Mesodermal cell (in vitro differentiated cells): ENCODE data around the gene PHACTR1.

Source experiments
- H3K27ac ChIP-seq: 2 replicates; pipeline ENCODE4 v1.7.0; 2013; ENCODE audit warnings: mild to moderate bottlenecking, low read depth, low read length, moderate library complexity; ENCODE audit not compliant: severe bottlenecking
- H3K36me3 ChIP-seq: 2 replicates; pipeline ENCODE4 v1.7.1; 2013; ENCODE audit warnings: mild to moderate bottlenecking, low read length, moderate library complexity; ENCODE audit not compliant: control insufficient read depth, insufficient read depth
- H3K4me1 ChIP-seq: one replicate; pipeline ENCODE4 v1.7.1; 2013; ENCODE audit warnings: mild to moderate bottlenecking, low read length; ENCODE audit not compliant: insufficient read depth, control insufficient read depth, poor library complexity, severe bottlenecking
- H3K4me3 ChIP-seq: 2 replicates; pipeline ENCODE4 v1.7.0; 2013; ENCODE audit warnings: low read length, control low read depth, mild to moderate bottlenecking; ENCODE audit not compliant: insufficient read depth, poor library complexity, severe bottlenecking; ENCODE audit errors: extremely low read depth
- H3K9me3 ChIP-seq: 2 replicates; pipeline ENCODE4 v1.7.1; 2013; ENCODE audit warnings: mild to moderate bottlenecking, low read length, moderate library complexity; ENCODE audit not compliant: control insufficient read depth
- WGBS, 2 experiments: methylation state at CpG; one replicate each; pipeline ENCODE4 v1.1.5; 2013; ENCODE audit warnings: missing lambda C conversion rate in 2 of 2; ENCODE audit not compliant: insufficient coverage in 2 of 2; 5-methylcytosine and 5-hydroxymethylcytosine counted together

PHACTR1 gene

DNA sequence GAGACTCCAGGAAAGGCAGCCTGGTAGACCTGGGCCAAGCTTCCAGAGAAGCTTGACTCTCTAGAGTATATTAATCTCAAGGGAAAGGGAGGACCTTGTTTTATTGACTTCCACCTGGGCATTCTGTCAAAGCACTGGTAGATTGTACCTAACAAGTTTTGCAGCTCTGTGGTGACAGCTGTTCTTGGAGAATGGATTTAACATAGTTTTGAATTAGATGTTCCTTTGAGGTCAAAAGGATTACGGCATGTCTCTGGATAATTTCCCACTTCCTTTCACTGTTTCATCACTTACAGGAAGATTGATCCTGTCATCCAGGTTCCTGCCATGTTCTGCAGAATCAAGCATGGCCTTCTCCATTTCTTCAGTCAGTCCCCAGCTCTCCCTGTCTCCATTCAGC is 246.0 kb downstream of the PHACTR1 start:
- no peak overlapping the region for H3K4me3 ChIP-seq
- no CpG with 5 or more reads among the region's 1 CpG for WGBS, 2 experiments
- H3K27ac ChIP-seq: no peak overlapping the region
- peaks cover 9% of the 10 kb centered on the region for H3K4me1 ChIP-seq
- no peaks in the 10 kb centered on the region for H3K9me3 ChIP-seq
- no peaks in the 10 kb centered on the region for H3K36me3 ChIP-seq

GRCh38 chr6:12962987-12963386 is 246.4 kb downstream of the PHACTR1 start:
- peaks cover 9% of the 10 kb centered on the region for H3K4me1 ChIP-seq
- WGBS, 2 experiments: 78 to 91% methylated on average over 3 to 5 of the region's 5 CpGs

DNA sequence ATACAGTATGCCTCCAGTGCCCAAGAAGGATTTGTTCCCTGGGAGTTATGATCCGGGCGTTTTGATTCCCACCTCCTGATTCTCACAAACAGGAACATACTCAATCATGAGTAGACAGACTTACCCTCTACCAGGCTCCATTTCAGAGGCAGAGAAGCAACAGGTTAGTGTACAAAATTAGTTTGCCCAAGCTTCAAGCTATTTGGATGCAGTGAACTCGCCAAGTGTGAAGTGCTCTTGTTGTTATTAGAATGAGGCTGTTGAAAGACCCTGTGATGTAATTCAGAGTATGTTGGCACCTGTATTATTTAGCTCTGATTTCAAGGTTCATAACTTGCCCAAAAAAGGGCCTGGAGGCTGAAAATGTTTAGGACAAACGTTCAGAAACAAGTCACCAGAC is 247.0 kb downstream of the PHACTR1 start:
- 88 to 90% methylated on average over 1 to 4 of the region's 4 CpGs for WGBS, 2 experiments
- no peaks in the 10 kb centered on the region for H3K36me3 ChIP-seq
- H3K4me1 ChIP-seq: peaks cover 9% of the 10 kb centered on the region
- H3K27ac ChIP-seq: no peak overlapping the region
- H3K9me3 ChIP-seq: no peaks in the 10 kb centered on the region
- no peak overlapping the region for H3K4me3 ChIP-seq

More at GRCh38 chr6:12962987-12963386, 246.4 kb downstream of the PHACTR1 start:
- Histone ChIP-seq H3K9me3 (no peaks in the 10 kb centered on the region), H3K4me3 (no peak overlapping the region), H3K36me3 (no peaks in the 10 kb centered on the region), H3K27ac (peak overlapping the region; percentile 17)

GRCh38 chr6:12967686-12968085 is 251.1 kb downstream of the PHACTR1 start:
- WGBS, 2 experiments: 94 to 95% methylated on average over 4 to 5 of the region's 7 CpGs
- H3K9me3 ChIP-seq: no peaks in the 10 kb centered on the region
- no peak overlapping the region for H3K4me3 ChIP-seq
- H3K4me1 ChIP-seq: peaks cover 12% of the 10 kb centered on the region
- no peak overlapping the region for H3K27ac ChIP-seq
- H3K36me3 ChIP-seq: no peaks in the 10 kb centered on the region

GRCh38 chr6:12968290-12968689 is 251.7 kb downstream of the PHACTR1 start:
- Histone ChIP-seq H3K27ac (no peak overlapping the region), H3K36me3 (no peaks in the 10 kb centered on the region), H3K9me3 (no peaks in the 10 kb centered on the region), H3K4me1 (peaks cover 6% of the 10 kb centered on the region), H3K4me3 (no peak overlapping the region)
- 92 to 93% methylated on average over 3 to 4 of the region's 4 CpGs for WGBS, 2 experiments

DNA sequence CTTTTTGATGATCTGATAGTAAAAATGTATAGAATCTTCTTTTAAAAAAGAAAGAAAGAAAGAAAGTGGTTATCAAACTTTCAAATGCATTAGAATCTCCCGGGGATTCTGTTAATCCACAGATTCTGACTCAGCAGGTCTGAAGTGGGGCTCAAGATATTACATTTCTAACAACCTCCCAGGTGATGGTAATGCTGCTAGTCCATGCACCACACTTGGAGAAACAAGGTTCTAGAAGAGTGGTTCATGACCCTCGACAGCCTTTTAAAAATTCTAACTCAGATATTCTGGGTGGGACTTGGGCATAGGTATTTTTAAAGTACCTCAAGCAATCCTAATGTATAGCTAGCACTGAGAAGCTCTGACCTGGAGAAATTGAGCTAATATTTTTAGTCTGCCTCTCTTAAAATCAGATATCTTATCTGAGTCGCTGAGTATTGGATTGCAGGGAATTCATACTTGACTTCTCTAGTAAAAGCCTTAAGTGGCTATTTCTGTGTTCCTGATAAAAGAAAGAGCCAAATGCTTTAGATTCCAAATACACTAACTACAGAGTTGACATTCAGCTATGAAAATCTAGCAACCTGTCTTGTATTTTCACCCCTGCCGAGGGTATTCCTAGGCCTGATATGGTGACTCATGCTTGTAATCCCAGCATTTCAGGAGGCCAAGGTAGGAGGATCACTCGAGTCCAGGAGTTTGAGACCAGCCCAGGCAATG is 252.4 kb downstream of the PHACTR1 start:
- no peak overlapping the region for H3K27ac ChIP-seq
- peaks cover 6% of the 10 kb centered on the region for H3K4me1 ChIP-seq
- no peaks in the 10 kb centered on the region for H3K9me3 ChIP-seq
- H3K4me3 ChIP-seq: no peak overlapping the region
- 95 to 100% methylated on average over 1 to 4 of the region's 5 CpGs for WGBS, 2 experiments
- H3K36me3 ChIP-seq: no peaks in the 10 kb centered on the region

- no peaks in the 10 kb centered on the region for H3K36me3 ChIP-seq
- no peaks in the 10 kb centered on the region for H3K9me3 ChIP-seq
- H3K4me1 ChIP-seq: peaks cover 6% of the 10 kb centered on the region
- no peak overlapping the region for H3K4me3 ChIP-seq
- H3K27ac ChIP-seq: no peak overlapping the region
- 100% methylated on average over 1 of the region's 2 CpGs; no CpG with 5 or more reads in 1 of the 2 experiments for WGBS, 2 experiments
Observed at GRCh38 chr6:12969966-12970365, 253.4 kb downstream of the PHACTR1 start.

DNA sequence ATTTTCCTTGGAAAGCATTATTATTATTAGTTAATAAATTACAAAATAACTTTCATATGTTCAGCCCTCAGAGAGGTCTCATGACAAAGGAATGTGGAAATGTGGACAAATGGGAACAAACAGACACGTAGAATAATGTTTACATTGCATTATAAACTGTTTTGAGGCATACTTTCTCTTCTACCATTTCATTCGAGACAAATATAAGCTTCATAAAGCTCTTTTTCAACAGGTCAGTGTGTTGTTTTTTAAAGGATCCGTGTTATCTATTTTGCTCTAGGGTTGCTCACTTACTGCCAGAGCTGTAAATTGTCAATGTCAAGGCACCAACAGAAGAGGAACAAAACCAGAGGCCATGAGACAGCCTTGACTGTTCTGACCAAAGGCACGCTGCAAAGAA is 256.8 kb downstream of the PHACTR1 start:
- no peaks in the 10 kb centered on the region for H3K9me3 ChIP-seq

GRCh38 chr6:12974551-12974950 is 258.0 kb downstream of the PHACTR1 start:
- WGBS, 2 experiments: 100% methylated on average over 1 of the region's 2 CpGs; no CpG with 5 or more reads in 1 of the 2 experiments
- Histone ChIP-seq H3K36me3 (no peaks in the 10 kb centered on the region), H3K27ac (no peak overlapping the region), H3K4me1 (no peaks in the 10 kb centered on the region), H3K9me3 (no peaks in the 10 kb centered on the region), H3K4me3 (no peak overlapping the region)

More for the DNA sequence above, 256.8 kb downstream of the PHACTR1 start:
- Histone ChIP-seq H3K27ac (no peak overlapping the region), H3K4me3 (no peak overlapping the region), H3K36me3 (no peaks in the 10 kb centered on the region), H3K4me1 (peaks cover 6% of the 10 kb centered on the region)
- WGBS, 2 experiments: 63 to 92% methylated on average over 1 of the region's 4 CpGs

DNA sequence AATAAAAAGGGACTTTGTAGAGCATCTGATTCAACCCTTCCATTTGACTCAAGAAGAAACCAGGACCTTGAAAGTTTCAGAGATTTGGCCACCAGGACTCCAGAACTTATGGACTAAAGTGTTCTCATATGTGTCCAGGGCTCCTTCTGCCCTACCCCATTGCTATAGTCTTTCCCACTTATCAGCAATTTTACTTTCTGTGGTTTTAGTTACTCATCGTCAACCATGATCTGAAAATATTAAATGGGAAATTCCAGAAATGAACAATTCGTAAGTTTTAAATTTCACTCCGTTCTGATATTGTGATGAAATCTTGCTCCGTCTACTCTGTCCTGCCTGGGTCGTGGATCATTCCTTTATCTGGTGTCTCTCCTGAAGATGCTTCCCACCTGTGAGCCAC is 259.8 kb downstream of the PHACTR1 start:
- H3K9me3 ChIP-seq: peaks cover 3% of the 10 kb centered on the region
- no peaks in the 10 kb centered on the region for H3K4me1 ChIP-seq
- H3K27ac ChIP-seq: no peak overlapping the region
- WGBS, 2 experiments: 95 to 96% methylated on average over 5 of the region's 5 CpGs
- H3K4me3 ChIP-seq: no peak overlapping the region
- no peaks in the 10 kb centered on the region for H3K36me3 ChIP-seq

DNA sequence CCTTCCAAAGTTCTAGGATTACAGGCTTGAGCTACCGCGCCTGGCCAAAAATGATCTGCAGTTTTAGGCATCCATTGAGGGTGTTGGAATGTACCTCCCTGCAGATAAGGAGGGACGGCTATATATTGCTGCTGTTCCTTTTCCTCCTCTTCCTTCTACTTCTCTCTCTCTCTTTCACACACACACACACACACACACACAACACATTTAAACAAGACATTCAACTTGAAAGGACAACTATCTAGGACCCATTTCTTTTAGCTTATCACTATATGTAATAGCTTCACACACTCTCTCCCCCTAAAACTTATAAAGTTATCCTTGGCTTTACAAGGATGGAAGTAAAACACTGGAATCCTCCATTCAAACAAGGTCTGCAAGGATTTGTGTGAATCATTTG is 260.6 kb downstream of the PHACTR1 start:
- WGBS, 2 experiments: 91 to 100% methylated on average over 1 to 3 of the region's 3 CpGs
- H3K27ac ChIP-seq: no peak overlapping the region
- peaks cover 3% of the 10 kb centered on the region for H3K9me3 ChIP-seq
- H3K4me1 ChIP-seq: no peaks in the 10 kb centered on the region
- H3K36me3 ChIP-seq: no peaks in the 10 kb centered on the region
- H3K4me3 ChIP-seq: no peak overlapping the region
